Ishikawa (cell line): Measurements from ENCODE around the gene ACTRT2.

Experiments
- CEBPB ChIP-seq: IDR thresholded peaks from 2 replicates; pipeline ENCODE4 v1.6.1; 2012
- CREB1 ChIP-seq: IDR thresholded peaks from 2 replicates; pipeline ENCODE4 v1.6.1; 2012; ENCODE audit warnings: low read depth
- EGR1 ChIP-seq: IDR thresholded peaks from 2 replicates; pipeline ENCODE4 v1.6.1; 2012
- EP300 ChIP-seq: IDR thresholded peaks from 2 replicates; pipeline ENCODE4 v1.6.1; 2012; ENCODE audit warnings: borderline replicate concordance
- FOXM1 ChIP-seq: IDR thresholded peaks from 2 replicates; pipeline ENCODE4 v1.6.1; 2012; ENCODE audit warnings: low read depth, borderline replicate concordance
- MAX ChIP-seq: IDR thresholded peaks from 2 replicates; pipeline ENCODE4 v1.6.1; 2012
- NFIC ChIP-seq: IDR thresholded peaks from 2 replicates; pipeline ENCODE4 v1.6.1; 2012
- RAD21 ChIP-seq: IDR thresholded peaks from 2 replicates; pipeline ENCODE4 v1.6.1; 2012; ENCODE audit warnings: low read depth
- REST ChIP-seq: IDR thresholded peaks from 2 replicates; pipeline ENCODE4 v1.6.1; 2012; ENCODE audit warnings: low read depth, mild to moderate bottlenecking
- TAF1 ChIP-seq: IDR thresholded peaks from 2 replicates; pipeline ENCODE4 v1.6.1; 2012; ENCODE audit warnings: low read depth, mild to moderate bottlenecking
- TCF12 ChIP-seq: IDR thresholded peaks from 2 replicates; pipeline ENCODE4 v1.6.1; 2012; ENCODE audit warnings: low read depth
- TEAD4 ChIP-seq: IDR thresholded peaks from 2 replicates; pipeline ENCODE4 v1.6.1; 2012
- USF1 ChIP-seq: IDR thresholded peaks from 2 replicates; pipeline ENCODE4 v1.6.1; 2012
- YY1 ChIP-seq: IDR thresholded peaks from 2 replicates; pipeline ENCODE4 v1.6.1; 2012; ENCODE audit warnings: low read depth
- ZBTB7A ChIP-seq: IDR thresholded peaks from 2 replicates; pipeline ENCODE4 v1.6.1; 2012; ENCODE audit warnings: low read depth

ACTRT2 gene

GRCh38 chr1:3024019-3024418 lies 2.8 kb downstream of the ACTRT2 start:
- TF ChIP-seq CREB1 (no peak), NFIC (no peak), YY1 (no peak), EGR1 (no peak), REST (no peak)

- TF ChIP-seq CREB1 = no peak
- TF ChIP-seq TCF12 = no peak
- no peak for TF ChIP-seq REST
- TF ChIP-seq EGR1 = no peak
- no peak for TF ChIP-seq CEBPB
- no peak for TF ChIP-seq TAF1
- TF ChIP-seq FOXM1 = no peak
Measured at GRCh38 chr1:3024588-3024987, 3.3 kb downstream of the ACTRT2 start.

GRCh38 chr1:3026124-3026523 lies 4.9 kb downstream of the ACTRT2 start:
- no peak for TF ChIP-seq TAF1
- TF ChIP-seq CREB1 = no peak
- TF ChIP-seq USF1 = no peak
- no peak for TF ChIP-seq MAX
- TF ChIP-seq CEBPB = no peak
- no peak for TF ChIP-seq TEAD4
- TF ChIP-seq RAD21 = no peak
- no peak for TF ChIP-seq NFIC
- TF ChIP-seq ZBTB7A = no peak
- TF ChIP-seq FOXM1 = no peak
- TF ChIP-seq EGR1 = no peak
- no peak for TF ChIP-seq TCF12
- TF ChIP-seq REST = no peak
- TF ChIP-seq EP300 = no peak

- TF ChIP-seq TCF12 (no peak), CREB1 (no peak), TEAD4 (no peak), CEBPB (no peak), MAX (no peak), YY1 (no peak), USF1 (no peak), NFIC (no peak), RAD21 (no peak), TAF1 (no peak), EP300 (no peak), ZBTB7A (no peak), FOXM1 (no peak), REST (no peak), EGR1 (no peak)
Measured at GRCh38 chr1:3026581-3027391, 5.5 kb downstream of the ACTRT2 start.
